ENCODE results near the gene C17orf107. TPM values are rescaled to one million over a fixed set of nuclear protein-coding genes. Genes with fewer than 3 reads are reported as not detected.

The C17orf107 gene
- total RNA-seq, 2 experiments from 2014 or later = 0.76 to 0.79 TPM

GRCh38 chr17:4851084-4851483 is 48.3 kb upstream of the C17orf107 start:
- H3K79me2 ChIP-seq (ENCODE audit: insufficient read depth, low read depth, low read length) = no peaks in the 10 kb centered on the region
- POLR2A ChIA-PET = interaction anchor here (0.5 kb wide), 1 partner anchor 61 kb away, joined by 3 read pairs; no protein-coding TSS in a partner anchor
- TF ChIP-seq EZH2phosphoT487 (IDR thresholded peaks at IDR 0.05; ENCODE audit: borderline replicate concordance, low read depth, low read length) (no peak), CTCF (conservative IDR thresholded peaks at IDR 0.05; ENCODE audit: low read length) (no peak)
- H4K20me1 ChIP-seq (ENCODE audit: insufficient read depth, low read length) = 0 out of 2 replicates have a peak, but pooled peaks cover 5% of the 10 kb centered on the region
- H2AFZ ChIP-seq (ENCODE audit: low read length) = no peak overlapping the region
- no peaks in the 10 kb centered on the region for H3K4me1 ChIP-seq (ENCODE audit: insufficient read depth, low read length, poor library complexity, severe bottlenecking)
- intact Hi-C loops (cut with micrococcal nuclease; ENCODE audit: unreplicated experiment) = no loop called here
- no peak overlapping the region for H3K4me3 ChIP-seq (ENCODE audit: low read depth, low read length, poor library complexity, severe bottlenecking)
- no peaks in the 10 kb centered on the region for H3K9me2 ChIP-seq (ENCODE audit: insufficient read depth, low read length)
- no peak overlapping the region for H3K27ac ChIP-seq (ENCODE audit: low read depth, low read length, poor library complexity, severe bottlenecking)
- H3K4me2 ChIP-seq (ENCODE audit: low read length) = no peak overlapping the region
- no TSS peak for BruUV-seq (replicated peaks)
- no peak for DNase-seq (ENCODE audit: low spot score)
- H3K36me3 ChIP-seq (ENCODE audit: insufficient read depth, low read length) = peaks cover 11% of the 10 kb centered on the region
- CTCF ChIA-PET (ENCODE audit: unreplicated experiment) = no interaction called here
- no peaks in the 10 kb centered on the region for H3K9me3 ChIP-seq (ENCODE audit: low read length)

GRCh38 chr17:4852567-4853207 is 46.6 kb upstream of the C17orf107 start:
- peaks cover under 1% of the 10 kb centered on the region for H3K4me1 ChIP-seq (ENCODE audit: insufficient read depth, low read length, poor library complexity, severe bottlenecking)
- ChIA-PET CTCF (ENCODE audit: unreplicated experiment) (no interaction called here), POLR2A (no interaction called here)

More at GRCh38 chr17:4852567-4853207, 46.6 kb upstream of the C17orf107 start:
- BruUV-seq (replicated peaks) = no TSS peak
- H2AFZ ChIP-seq (ENCODE audit: low read length) = no peak overlapping the region
- peaks cover 6% of the 10 kb centered on the region for H3K36me3 ChIP-seq (ENCODE audit: insufficient read depth, low read length)
- H3K9me3 ChIP-seq (ENCODE audit: low read length) = no peaks in the 10 kb centered on the region
- no peak for DNase-seq (ENCODE audit: low spot score)
- intact Hi-C loops (cut with micrococcal nuclease; ENCODE audit: unreplicated experiment) = no loop called here
- no peak overlapping the region for H3K4me3 ChIP-seq (ENCODE audit: low read depth, low read length, poor library complexity, severe bottlenecking)
- H4K20me1 ChIP-seq (ENCODE audit: insufficient read depth, low read length) = 0 out of 2 replicates have a peak, but pooled peaks cover 5% of the 10 kb centered on the region
- no peaks in the 10 kb centered on the region for H3K79me2 ChIP-seq (ENCODE audit: insufficient read depth, low read depth, low read length)
- no peaks in the 10 kb centered on the region for H3K9me2 ChIP-seq (ENCODE audit: insufficient read depth, low read length)
- H3K4me2 ChIP-seq (ENCODE audit: low read length) = no peak overlapping the region
- no peak overlapping the region for H3K27ac ChIP-seq (ENCODE audit: low read depth, low read length, poor library complexity, severe bottlenecking)
- TF ChIP-seq CTCF (conservative IDR thresholded peaks at IDR 0.05; ENCODE audit: low read length) (no peak), EZH2phosphoT487 (IDR thresholded peaks at IDR 0.05; ENCODE audit: borderline replicate concordance, low read depth, low read length) (no peak)

All from OCI-LY7 (cell line).